Endothelial cell of umbilical vein (primary cell): Measurements from ENCODE around the gene GMEB2. TPM values are rescaled to one million over a fixed set of nuclear protein-coding genes. Genes with fewer than 3 reads are reported as not detected.

ENCODE experiments used
- BruUV-seq: library from RNA; stranded (reverse); fragments of 400-500 nt; replicated peaks from 2 replicates; lab custom pipeline; 2021; lab: Mats Ljungman, UMichigan
- CTCF ChIA-PET: fragments of 300-600, 350-600 bp; sonication (Branson Sonifier 250); formaldehyde crosslinking; loops from one replicate; lab custom pipeline; 2021; ENCODE audit warnings: antibody characterized with exemption, inconsistent platforms; lab: Charles Lee
- POLR2A ChIA-PET: fragments of 300-600, 350-600 bp; sonication (Branson Sonifier 250); formaldehyde crosslinking; loops from one replicate; lab custom pipeline; 2021; ENCODE audit warnings: antibody characterized with exemption, inconsistent platforms; lab: Charles Lee
- DNase-seq: peaks from one replicate; pipeline ENCODE4 v3.0.0-alpha.2; 2011; ENCODE audit warnings: low read depth, low spot score
- FAIRE-seq: peaks from 2 replicates; lab custom pipeline; 2011; peaks lifted over from hg19 to GRCh38; lab: Jason Lieb, UNC
- H2AFZ ChIP-seq: 2 replicates; pipeline ENCODE4 v1.6.0; 2012; ENCODE audit warnings: low read depth, low read length, control low read depth, inconsistent platforms
- H3K27ac ChIP-seq: 2 replicates; pipeline ENCODE4 v1.5.1; 2011; ENCODE audit warnings: low read depth, mild to moderate bottlenecking, control low read depth, low read length, moderate library complexity; ENCODE audit not compliant: insufficient read depth
- H3K27me3 ChIP-seq, 2 experiments: 2 replicates each; pipeline versions ENCODE4 v1.6.0 to v1.6.1; 2011; ENCODE audit warnings: low read length in 2 of 2, mixed read lengths in 1 of 2; ENCODE audit not compliant: control insufficient read depth in 2 of 2, insufficient read depth in 2 of 2
- H3K36me3 ChIP-seq, 2 experiments: 2 replicates in 1 of 2; 3 replicates in 1 of 2; pipeline ENCODE4 v1.5.1; 2011; ENCODE audit warnings: low read length in 2 of 2, mild to moderate bottlenecking in 1 of 2, moderate library complexity in 1 of 2; ENCODE audit not compliant: control insufficient read depth in 2 of 2, insufficient read depth in 2 of 2; ENCODE audit errors: extremely low read depth in 1 of 2
- H3K4me1 ChIP-seq: 3 replicates; pipeline ENCODE4 v1.5.1; 2011; ENCODE audit warnings: mild to moderate bottlenecking, low read length; ENCODE audit not compliant: control insufficient read depth, insufficient read depth; ENCODE audit errors: extremely low read depth
- H3K4me2 ChIP-seq: 2 replicates; pipeline ENCODE4 v1.6.1; 2011; ENCODE audit warnings: low read length, control low read depth, mixed read lengths; ENCODE audit not compliant: insufficient read depth
- H3K4me3 ChIP-seq, 3 experiments: fragments of 200-600 bp in 1 of 3; sonication (generic), shearing (Covaris generic) in 1 of 3; replicated peaks in 1 of 3; 2 replicates each; pipeline ENCODE4 v1.5.1; 2011 to 2016; ENCODE audit warnings: control low read depth in 3 of 3, low read length in 3 of 3, mild to moderate bottlenecking in 2 of 3, inconsistent platforms in 1 of 3, low read depth in 1 of 3, moderate library complexity in 1 of 3; ENCODE audit not compliant: insufficient read depth in 1 of 3
- H3K79me2 ChIP-seq: 2 replicates; pipeline ENCODE4 v1.6.0; 2012; ENCODE audit warnings: low read length, inconsistent platforms; ENCODE audit not compliant: control insufficient read depth, insufficient read depth
- H3K9ac ChIP-seq: replicated peaks from 2 replicates; pipeline ENCODE3; 2011; ENCODE audit warnings: low read length, control low read depth; ENCODE audit not compliant: insufficient read depth; ENCODE audit errors: extremely low read depth
- H3K9me1 ChIP-seq: replicated peaks from 3 replicates; pipeline ENCODE4 v1.6.0; 2011; ENCODE audit warnings: mild to moderate bottlenecking, low read length; ENCODE audit not compliant: control insufficient read depth, insufficient read depth; ENCODE audit errors: extremely low read depth
- H3K9me3 ChIP-seq: replicated peaks from 2 replicates; pipeline ENCODE4 v1.5.1; 2012; ENCODE audit warnings: low read length, inconsistent platforms; ENCODE audit not compliant: control insufficient read depth, insufficient read depth
- H4K20me1 ChIP-seq: replicated peaks from 2 replicates; pipeline ENCODE3; 2011; ENCODE audit warnings: mild to moderate bottlenecking, low read length; ENCODE audit not compliant: control insufficient read depth, insufficient read depth; ENCODE audit errors: extremely low read depth
- CTCF ChIP-seq, 2 donors: IDR thresholded peaks; 1 replicate in 1 of 2; 2 replicates in 1 of 2; pipeline ENCODE4 v1.5.1; 2011; ENCODE audit warnings: low read length in 2 of 2, mild to moderate bottlenecking in 2 of 2, moderate library complexity in 2 of 2, control low read depth in 1 of 2, inconsistent platforms in 1 of 2, low read depth in 1 of 2; ENCODE audit not compliant: insufficient read depth in 1 of 2; ENCODE audit errors: extremely low read depth in 1 of 2
- EZH2 ChIP-seq: IDR thresholded peaks from 2 replicates; pipeline ENCODE4 v1.6.1; 2012; ENCODE audit warnings: borderline replicate concordance, low read depth, mild to moderate bottlenecking, moderate library complexity, low read length, inconsistent platforms; ENCODE audit not compliant: severe bottlenecking
- FOS ChIP-seq: IDR thresholded peaks from 2 replicates; pipeline ENCODE4 v1.6.1; 2011; ENCODE audit warnings: mild to moderate bottlenecking, low read length, moderate library complexity, borderline replicate concordance; ENCODE audit not compliant: insufficient read depth
- GATA2 ChIP-seq: IDR thresholded peaks from 2 replicates; pipeline ENCODE4 v1.7.0; 2011; ENCODE audit warnings: low read depth, mild to moderate bottlenecking, moderate library complexity, mixed read lengths, low read length; ENCODE audit not compliant: insufficient read length, insufficient read depth
- JUN ChIP-seq: IDR thresholded peaks from 2 replicates; pipeline ENCODE4 v1.6.1; 2011; ENCODE audit warnings: borderline replicate concordance, low read depth; ENCODE audit not compliant: insufficient read length, insufficient read depth
- MAX ChIP-seq: IDR thresholded peaks from 2 replicates; pipeline ENCODE4 v1.6.1; 2011; ENCODE audit not compliant: insufficient read depth, insufficient read length
- MYC ChIP-seq: IDR thresholded peaks from one replicate; pipeline ENCODE4 v1.6.1; 2011; ENCODE audit warnings: mild to moderate bottlenecking, low read depth, low read length
- POLR2A ChIP-seq: IDR thresholded peaks from 2 replicates; pipeline ENCODE4 v1.6.1; 2012; ENCODE audit warnings: low read depth, mild to moderate bottlenecking, control low read depth, low read length
- POLR2AphosphoS5 ChIP-seq: IDR thresholded peaks from 2 replicates; pipeline ENCODE4 v1.6.1; 2012; ENCODE audit warnings: low read depth, mild to moderate bottlenecking, control low read depth, low read length, moderate library complexity; ENCODE audit not compliant: insufficient read depth
- dilution Hi-C: fragments of 300-500 bp; cut with MboI; formaldehyde crosslinking; loops from one replicate; pipeline ENCODE4 v1.15.0; 2019; ENCODE audit warnings: low sequenced_read_pairs; ENCODE audit not compliant: extremely low pct_ligation_motif_present
- intact Hi-C: fragments of 100-400 bp; cut with micrococcal nuclease; formaldehyde crosslinking; loops from one replicate; pipeline ENCODE4 v1.10.0; 2022
- polyA plus RNA-seq, 4 experiments: library from polyadenylated mRNA; depleted of rRNA in 3 of 4; stranded (reverse) in 3 of 4; unstranded in 1 of 4; fragments of >200 nt; gene quantifications; 2 replicates each; pipeline versions ENCODE4 v1.2.1 to v1.2.3, GENCODE V29; 2011 to 2012; ENCODE audit warnings: missing spikeins in 1 of 4
- total RNA-seq: library from RNA; stranded (reverse); gene quantifications from 2 replicates; pipeline ENCODE4 v1.2.3, GENCODE V29; 2021

GMEB2 gene
- total and polyA plus RNA-seq, 2 donors (not counting 3 experiments of a cell fraction or from before 2014, with no cell fraction given), result 12.7 to 14.1 TPM

GRCh38 chr20:63544958-63545516 lies 81.9 kb downstream of the GMEB2 start:
- no peaks in the 10 kb centered on the region for H3K36me3 ChIP-seq
- no peaks in the 10 kb centered on the region for H3K79me2 ChIP-seq
- no peaks in the 10 kb centered on the region for H3K4me1 ChIP-seq
- POLR2A ChIA-PET, result no interaction called here
- TF ChIP-seq GATA2 (no peak), MAX (no peak), CTCF (IDR thresholded peaks at IDR 0.05; ENCODE audit: extremely low read depth in 1 of 2, insufficient read depth in 1 of 2, low read depth in 1 of 2, low read length in 2 of 2) (no peak), POLR2AphosphoS5 (no peak), EZH2 (no peak), JUN (no peak), POLR2A (no peak), MYC (no peak), FOS (no peak)
- no peak for FAIRE-seq
- H3K9me3 ChIP-seq, result no peaks in the 10 kb centered on the region
- no peaks in the 10 kb centered on the region for H4K20me1 ChIP-seq
- H3K4me3 ChIP-seq, result no peak overlapping the region
- no peak overlapping the region for H2AFZ ChIP-seq
- no peak overlapping the region for H3K9ac ChIP-seq
- H3K27ac ChIP-seq, result no peak overlapping the region
- no TSS peak for BruUV-seq
- no peaks in the 10 kb centered on the region for H3K9me1 ChIP-seq
- intact Hi-C loops (no loop called here), dilution Hi-C loops (no loop called here)
- no peak overlapping the region for H3K4me2 ChIP-seq
- CTCF ChIA-PET, result no interaction called here
- no peak for DNase-seq
- no peaks in the 10 kb centered on the region for H3K27me3 ChIP-seq
